SK-N-SH (cell line): ENCODE measurements around the gene TNFRSF21.

ENCODE experiments used
- EP300 ChIP-seq, 2 experiments: IDR thresholded peaks; 2 replicates each; pipeline versions ENCODE4 v1.4.0 to v1.6.1; 2012; ENCODE audit warnings: borderline replicate concordance in 1 of 2, low read depth in 1 of 2, low read length in 1 of 2
- EZH2phosphoT487 ChIP-seq: fragments of 200-600 bp; sonication (generic); IDR thresholded peaks from 2 replicates; pipeline ENCODE4 v1.6.1; 2017; ENCODE audit warnings: low read depth, mixed run types, mild to moderate bottlenecking, antibody characterized with exemption, moderate library complexity, borderline replicate concordance
- MXI1 ChIP-seq: IDR thresholded peaks from 2 replicates; pipeline ENCODE4 v1.6.1; 2012; ENCODE audit warnings: mild to moderate bottlenecking, low read depth, low read length, improper control_type of control experiment
- NFIC ChIP-seq: IDR thresholded peaks from 2 replicates; pipeline ENCODE4 v1.4.0; 2012; ENCODE audit warnings: borderline replicate concordance
- POLR2AphosphoS5 ChIP-seq: IDR thresholded peaks from 2 replicates; pipeline ENCODE4 v1.6.1; 2012; ENCODE audit warnings: low read depth, low read length
- RFX5 ChIP-seq: IDR thresholded peaks from 2 replicates; pipeline ENCODE4 v1.6.1; 2012; ENCODE audit warnings: mild to moderate bottlenecking, improper control_type of control experiment, low read length
- SMC3 ChIP-seq: IDR thresholded peaks from 2 replicates; pipeline ENCODE4 v1.6.1; 2012; ENCODE audit warnings: low read depth, low read length, improper control_type of control experiment
- TAF1 ChIP-seq: IDR thresholded peaks from 2 replicates; pipeline ENCODE4 v1.6.1; 2012; ENCODE audit warnings: low read depth, mild to moderate bottlenecking, low read length, moderate library complexity, borderline replicate concordance
- TCF12 ChIP-seq: IDR thresholded peaks from 2 replicates; pipeline ENCODE4 v1.4.0; 2012
- TF ChIP-seq, protein P1 (sequence below): fragments of 200-600 bp; sonication (generic); IDR thresholded peaks from 2 replicates; pipeline ENCODE4 v1.6.1; 2017; ENCODE audit warnings: antibody characterized with exemption, mild to moderate bottlenecking, moderate library complexity
- TF ChIP-seq, protein P2 (sequence below): IDR thresholded peaks from 2 replicates; pipeline ENCODE4 v1.4.0; 2012; ENCODE audit warnings: low read depth
- TF ChIP-seq, protein P3 (sequence below): IDR thresholded peaks from 2 replicates; pipeline ENCODE4 v1.4.0; 2012; ENCODE audit warnings: low read depth, borderline replicate concordance
- TF ChIP-seq, protein P4 (sequence below): IDR thresholded peaks from 2 replicates; pipeline ENCODE4 v1.4.0; 2012; ENCODE audit warnings: low read depth, borderline replicate concordance

DNA sequence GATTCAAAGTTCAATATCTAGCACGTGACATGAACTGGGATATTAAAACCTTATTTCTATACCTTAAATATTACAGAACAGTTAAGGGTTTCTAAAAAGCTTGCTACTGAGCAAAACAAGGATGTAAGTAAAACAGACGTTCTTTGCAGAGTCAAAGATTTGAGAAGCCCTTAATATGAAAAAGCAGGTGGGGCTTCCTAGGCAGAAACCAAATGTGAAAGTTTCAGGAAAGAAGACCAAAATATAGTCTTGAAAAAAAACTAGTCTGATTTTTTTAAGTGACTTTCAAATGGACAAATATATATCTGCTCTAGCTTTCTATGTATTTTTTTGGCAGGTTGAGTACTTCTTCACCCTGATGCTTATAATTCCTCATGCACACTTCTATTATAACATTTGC lies 63.2 kb downstream of the TNFRSF21 start:
- TF ChIP-seq, protein P1, sequence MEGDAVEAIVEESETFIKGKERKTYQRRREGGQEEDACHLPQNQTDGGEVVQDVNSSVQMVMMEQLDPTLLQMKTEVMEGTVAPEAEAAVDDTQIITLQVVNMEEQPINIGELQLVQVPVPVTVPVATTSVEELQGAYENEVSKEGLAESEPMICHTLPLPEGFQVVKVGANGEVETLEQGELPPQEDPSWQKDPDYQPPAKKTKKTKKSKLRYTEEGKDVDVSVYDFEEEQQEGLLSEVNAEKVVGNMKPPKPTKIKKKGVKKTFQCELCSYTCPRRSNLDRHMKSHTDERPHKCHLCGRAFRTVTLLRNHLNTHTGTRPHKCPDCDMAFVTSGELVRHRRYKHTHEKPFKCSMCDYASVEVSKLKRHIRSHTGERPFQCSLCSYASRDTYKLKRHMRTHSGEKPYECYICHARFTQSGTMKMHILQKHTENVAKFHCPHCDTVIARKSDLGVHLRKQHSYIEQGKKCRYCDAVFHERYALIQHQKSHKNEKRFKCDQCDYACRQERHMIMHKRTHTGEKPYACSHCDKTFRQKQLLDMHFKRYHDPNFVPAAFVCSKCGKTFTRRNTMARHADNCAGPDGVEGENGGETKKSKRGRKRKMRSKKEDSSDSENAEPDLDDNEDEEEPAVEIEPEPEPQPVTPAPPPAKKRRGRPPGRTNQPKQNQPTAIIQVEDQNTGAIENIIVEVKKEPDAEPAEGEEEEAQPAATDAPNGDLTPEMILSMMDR: no peak
- TF ChIP-seq MXI1 (no peak), NFIC (no peak), POLR2AphosphoS5 (no peak), TCF12 (no peak), RFX5 (no peak), TAF1 (no peak), SMC3 (no peak), EZH2phosphoT487 (no peak), EP300 (IDR thresholded peaks at IDR 0.05; ENCODE audit: borderline replicate concordance in 1 of 2, low read depth in 1 of 2, low read length in 1 of 2) (no peak)
- TF ChIP-seq, protein P2, sequence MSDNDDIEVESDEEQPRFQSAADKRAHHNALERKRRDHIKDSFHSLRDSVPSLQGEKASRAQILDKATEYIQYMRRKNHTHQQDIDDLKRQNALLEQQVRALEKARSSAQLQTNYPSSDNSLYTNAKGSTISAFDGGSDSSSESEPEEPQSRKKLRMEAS: no peak
- TF ChIP-seq, protein P3, sequence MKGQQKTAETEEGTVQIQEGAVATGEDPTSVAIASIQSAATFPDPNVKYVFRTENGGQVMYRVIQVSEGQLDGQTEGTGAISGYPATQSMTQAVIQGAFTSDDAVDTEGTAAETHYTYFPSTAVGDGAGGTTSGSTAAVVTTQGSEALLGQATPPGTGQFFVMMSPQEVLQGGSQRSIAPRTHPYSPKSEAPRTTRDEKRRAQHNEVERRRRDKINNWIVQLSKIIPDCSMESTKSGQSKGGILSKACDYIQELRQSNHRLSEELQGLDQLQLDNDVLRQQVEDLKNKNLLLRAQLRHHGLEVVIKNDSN: no peak
- TF ChIP-seq, protein P4, sequence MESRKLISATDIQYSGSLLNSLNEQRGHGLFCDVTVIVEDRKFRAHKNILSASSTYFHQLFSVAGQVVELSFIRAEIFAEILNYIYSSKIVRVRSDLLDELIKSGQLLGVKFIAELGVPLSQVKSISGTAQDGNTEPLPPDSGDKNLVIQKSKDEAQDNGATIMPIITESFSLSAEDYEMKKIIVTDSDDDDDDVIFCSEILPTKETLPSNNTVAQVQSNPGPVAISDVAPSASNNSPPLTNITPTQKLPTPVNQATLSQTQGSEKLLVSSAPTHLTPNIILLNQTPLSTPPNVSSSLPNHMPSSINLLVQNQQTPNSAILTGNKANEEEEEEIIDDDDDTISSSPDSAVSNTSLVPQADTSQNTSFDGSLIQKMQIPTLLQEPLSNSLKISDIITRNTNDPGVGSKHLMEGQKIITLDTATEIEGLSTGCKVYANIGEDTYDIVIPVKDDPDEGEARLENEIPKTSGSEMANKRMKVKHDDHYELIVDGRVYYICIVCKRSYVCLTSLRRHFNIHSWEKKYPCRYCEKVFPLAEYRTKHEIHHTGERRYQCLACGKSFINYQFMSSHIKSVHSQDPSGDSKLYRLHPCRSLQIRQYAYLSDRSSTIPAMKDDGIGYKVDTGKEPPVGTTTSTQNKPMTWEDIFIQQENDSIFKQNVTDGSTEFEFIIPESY: no peak
